A549 (cell line): Measurements from ENCODE around the gene LYZL1.

Source experiments
- CBX8 ChIP-seq: fragments of 200-600 bp; sonication (generic); IDR thresholded peaks from 2 replicates; pipeline ENCODE4 v1.6.1; 2016
- ELK1 ChIP-seq: fragments of 150-350 bp; IDR thresholded peaks from 2 replicates; pipeline ENCODE4 v1.6.1; 2014; ENCODE audit warnings: low read depth, mild to moderate bottlenecking, low read length
- FOSB ChIP-seq: fragments of 250-450 bp; sonication (Bioruptor Pico); IDR thresholded peaks from 2 replicates; pipeline ENCODE4 v1.5.0; 2020; ENCODE audit warnings: mild to moderate bottlenecking, moderate library complexity
- JUNB ChIP-seq: fragments of >200 bp; sonication (Bioruptor Twin); formaldehyde crosslinking; IDR thresholded peaks from 2 replicates; pipeline ENCODE4 v1.6.1; 2016
- NPAS2 ChIP-seq: fragments of 250-450 bp; sonication (Bioruptor Pico); IDR thresholded peaks from 2 replicates; pipeline ENCODE4 v1.8.0; 2022; ENCODE audit warnings: mild to moderate bottlenecking, moderate library complexity, borderline replicate concordance
- POLR2A ChIP-seq: IDR thresholded peaks from 2 replicates; pipeline ENCODE4 v1.6.1; 2012; ENCODE audit warnings: mild to moderate bottlenecking, low read length
- RFX5 ChIP-seq: fragments of 450-650 bp; IDR thresholded peaks from 2 replicates; pipeline ENCODE4 v1.7.1; 2014; ENCODE audit warnings: antibody characterized with exemption, mild to moderate bottlenecking, moderate library complexity
- SMC3 ChIP-seq: fragments of >200 bp; sonication (Bioruptor Twin); formaldehyde crosslinking; IDR thresholded peaks from 3 replicates; pipeline ENCODE4 v1.6.1; 2018; ENCODE audit warnings: inconsistent platforms
- ZC3H11A ChIP-seq: fragments of 450-650 bp; IDR thresholded peaks from 2 replicates; pipeline ENCODE4 v1.6.1; 2014; ENCODE audit warnings: antibody characterized with exemption, mild to moderate bottlenecking
- TF ChIP-seq, protein P1 (sequence below): fragments of 200-600 bp; sonication (generic); IDR thresholded peaks from 2 replicates; pipeline ENCODE4 v1.6.1; 2016; ENCODE audit warnings: antibody characterized with exemption, mild to moderate bottlenecking, moderate library complexity
- TF ChIP-seq, protein P2 (sequence below): fragments of >200 bp; sonication (Bioruptor Twin); formaldehyde crosslinking; IDR thresholded peaks from 3 replicates; pipeline ENCODE4 v1.5.1; 2016

- TF ChIP-seq, protein P1, sequence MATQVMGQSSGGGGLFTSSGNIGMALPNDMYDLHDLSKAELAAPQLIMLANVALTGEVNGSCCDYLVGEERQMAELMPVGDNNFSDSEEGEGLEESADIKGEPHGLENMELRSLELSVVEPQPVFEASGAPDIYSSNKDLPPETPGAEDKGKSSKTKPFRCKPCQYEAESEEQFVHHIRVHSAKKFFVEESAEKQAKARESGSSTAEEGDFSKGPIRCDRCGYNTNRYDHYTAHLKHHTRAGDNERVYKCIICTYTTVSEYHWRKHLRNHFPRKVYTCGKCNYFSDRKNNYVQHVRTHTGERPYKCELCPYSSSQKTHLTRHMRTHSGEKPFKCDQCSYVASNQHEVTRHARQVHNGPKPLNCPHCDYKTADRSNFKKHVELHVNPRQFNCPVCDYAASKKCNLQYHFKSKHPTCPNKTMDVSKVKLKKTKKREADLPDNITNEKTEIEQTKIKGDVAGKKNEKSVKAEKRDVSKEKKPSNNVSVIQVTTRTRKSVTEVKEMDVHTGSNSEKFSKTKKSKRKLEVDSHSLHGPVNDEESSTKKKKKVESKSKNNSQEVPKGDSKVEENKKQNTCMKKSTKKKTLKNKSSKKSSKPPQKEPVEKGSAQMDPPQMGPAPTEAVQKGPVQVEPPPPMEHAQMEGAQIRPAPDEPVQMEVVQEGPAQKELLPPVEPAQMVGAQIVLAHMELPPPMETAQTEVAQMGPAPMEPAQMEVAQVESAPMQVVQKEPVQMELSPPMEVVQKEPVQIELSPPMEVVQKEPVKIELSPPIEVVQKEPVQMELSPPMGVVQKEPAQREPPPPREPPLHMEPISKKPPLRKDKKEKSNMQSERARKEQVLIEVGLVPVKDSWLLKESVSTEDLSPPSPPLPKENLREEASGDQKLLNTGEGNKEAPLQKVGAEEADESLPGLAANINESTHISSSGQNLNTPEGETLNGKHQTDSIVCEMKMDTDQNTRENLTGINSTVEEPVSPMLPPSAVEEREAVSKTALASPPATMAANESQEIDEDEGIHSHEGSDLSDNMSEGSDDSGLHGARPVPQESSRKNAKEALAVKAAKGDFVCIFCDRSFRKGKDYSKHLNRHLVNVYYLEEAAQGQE: no peak
- TF ChIP-seq FOSB (CRISPR knock-in tag) (no peak), POLR2A (no peak), RFX5 (no peak), ZC3H11A (no peak), ELK1 (no peak), CBX8 (no peak), NPAS2 (CRISPR knock-in tag) (no peak), JUNB (no peak), SMC3 (no peak)
- TF ChIP-seq, protein P2, sequence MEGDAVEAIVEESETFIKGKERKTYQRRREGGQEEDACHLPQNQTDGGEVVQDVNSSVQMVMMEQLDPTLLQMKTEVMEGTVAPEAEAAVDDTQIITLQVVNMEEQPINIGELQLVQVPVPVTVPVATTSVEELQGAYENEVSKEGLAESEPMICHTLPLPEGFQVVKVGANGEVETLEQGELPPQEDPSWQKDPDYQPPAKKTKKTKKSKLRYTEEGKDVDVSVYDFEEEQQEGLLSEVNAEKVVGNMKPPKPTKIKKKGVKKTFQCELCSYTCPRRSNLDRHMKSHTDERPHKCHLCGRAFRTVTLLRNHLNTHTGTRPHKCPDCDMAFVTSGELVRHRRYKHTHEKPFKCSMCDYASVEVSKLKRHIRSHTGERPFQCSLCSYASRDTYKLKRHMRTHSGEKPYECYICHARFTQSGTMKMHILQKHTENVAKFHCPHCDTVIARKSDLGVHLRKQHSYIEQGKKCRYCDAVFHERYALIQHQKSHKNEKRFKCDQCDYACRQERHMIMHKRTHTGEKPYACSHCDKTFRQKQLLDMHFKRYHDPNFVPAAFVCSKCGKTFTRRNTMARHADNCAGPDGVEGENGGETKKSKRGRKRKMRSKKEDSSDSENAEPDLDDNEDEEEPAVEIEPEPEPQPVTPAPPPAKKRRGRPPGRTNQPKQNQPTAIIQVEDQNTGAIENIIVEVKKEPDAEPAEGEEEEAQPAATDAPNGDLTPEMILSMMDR: no peak
These were observed 43.3 kb downstream of the LYZL1 start for GRCh38 chr10:29332061-29332760.
